Measurements from ENCODE around the gene PARN. TPM values are rescaled to one million over a fixed set of nuclear protein-coding genes. Genes with fewer than 3 reads are reported as not detected.
"Not testable (repeated sequence)": the region's sequence is repeated elsewhere in the genome, so short reads cannot be mapped to it uniquely, and the experiment has no call there.

The PARN gene
- total and polyA plus RNA-seq, 4 donors: 12.3 to 44.4 (median 25.2) TPM

DNA sequence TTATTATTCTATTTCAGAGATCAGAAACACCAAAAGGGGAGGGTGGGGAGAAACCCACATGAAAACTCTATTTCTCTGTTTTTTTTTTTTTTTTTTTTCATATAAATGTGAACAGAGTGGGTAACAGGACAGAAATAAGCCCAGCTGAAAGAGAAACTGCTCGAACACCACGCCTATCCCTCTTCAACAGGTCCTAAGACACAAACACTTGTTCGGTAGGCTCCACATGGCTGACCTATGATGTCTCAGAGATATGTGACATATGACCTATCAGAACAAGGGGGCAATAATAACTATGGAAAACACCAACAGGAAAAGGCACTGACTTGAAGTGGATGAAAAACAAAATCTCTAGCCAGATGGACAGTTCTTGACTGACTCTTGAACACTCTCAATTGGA is 44.8 kb downstream of the PARN start:
- DNase-seq (no peak), ATAC-seq (ENCODE audit: insufficient read depth, low FRiP score) (no peak)
- Histone ChIP-seq H3K4me1 (ENCODE audit: control insufficient read depth in 5 of 5, insufficient read depth in 5 of 5, low read length in 5 of 5) (no peaks in the 10 kb centered on the region), H3K27ac (ENCODE audit: low read depth in 1 of 2, low read length in 1 of 2) (no peak overlapping the region), H3K27me3 (ENCODE audit: control insufficient read depth in 3 of 3, insufficient read depth in 3 of 3, low read length in 2 of 3) (no peaks in the 10 kb centered on the region), H3K4me3 (no peak overlapping the region), H3K36me3 (ENCODE audit: control insufficient read depth in 4 of 4, insufficient read depth in 4 of 4, low read length in 4 of 4) (peaks cover 21 to 35% (median 28%) of the 10 kb centered on the region in 4 donors), H3K9me3 (ENCODE audit: control insufficient read depth in 4 of 4, insufficient read depth in 3 of 4, low read length in 3 of 4) (no peaks in the 10 kb centered on the region), H3K9ac (ENCODE audit: insufficient read depth in 1 of 2, low read length in 2 of 2) (no peak overlapping the region)
- TF ChIP-seq, protein P1, sequence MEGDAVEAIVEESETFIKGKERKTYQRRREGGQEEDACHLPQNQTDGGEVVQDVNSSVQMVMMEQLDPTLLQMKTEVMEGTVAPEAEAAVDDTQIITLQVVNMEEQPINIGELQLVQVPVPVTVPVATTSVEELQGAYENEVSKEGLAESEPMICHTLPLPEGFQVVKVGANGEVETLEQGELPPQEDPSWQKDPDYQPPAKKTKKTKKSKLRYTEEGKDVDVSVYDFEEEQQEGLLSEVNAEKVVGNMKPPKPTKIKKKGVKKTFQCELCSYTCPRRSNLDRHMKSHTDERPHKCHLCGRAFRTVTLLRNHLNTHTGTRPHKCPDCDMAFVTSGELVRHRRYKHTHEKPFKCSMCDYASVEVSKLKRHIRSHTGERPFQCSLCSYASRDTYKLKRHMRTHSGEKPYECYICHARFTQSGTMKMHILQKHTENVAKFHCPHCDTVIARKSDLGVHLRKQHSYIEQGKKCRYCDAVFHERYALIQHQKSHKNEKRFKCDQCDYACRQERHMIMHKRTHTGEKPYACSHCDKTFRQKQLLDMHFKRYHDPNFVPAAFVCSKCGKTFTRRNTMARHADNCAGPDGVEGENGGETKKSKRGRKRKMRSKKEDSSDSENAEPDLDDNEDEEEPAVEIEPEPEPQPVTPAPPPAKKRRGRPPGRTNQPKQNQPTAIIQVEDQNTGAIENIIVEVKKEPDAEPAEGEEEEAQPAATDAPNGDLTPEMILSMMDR (IDR thresholded peaks at IDR 0.05; ENCODE audit: control extremely low read depth, extremely low read depth): no peak
- 70 to 84% methylated on average over 3 of the region's 3 CpGs for WGBS, 2 donors

DNA sequence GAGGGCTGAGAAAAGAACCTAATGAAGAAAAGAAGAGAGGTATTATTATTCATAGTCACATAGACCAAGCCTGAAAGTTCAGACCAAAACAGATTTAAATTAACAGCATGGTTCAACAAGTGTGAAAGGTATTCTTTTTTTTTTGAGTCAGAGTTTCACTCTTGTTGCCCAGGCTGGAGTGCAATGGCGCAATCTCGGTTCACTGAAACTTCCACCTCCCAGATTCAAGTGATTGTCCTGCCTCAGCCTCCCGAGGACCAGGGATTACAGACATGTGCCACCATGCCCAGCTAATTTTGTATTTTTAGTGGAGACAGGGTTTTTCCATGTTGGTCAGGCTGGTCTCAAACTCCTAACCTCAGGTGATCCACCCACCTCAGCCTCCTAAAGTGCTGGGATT is 49.1 kb downstream of the PARN start:
- not testable (repeated sequence) for H3K4me1 ChIP-seq (ENCODE audit: control insufficient read depth in 5 of 5, insufficient read depth in 5 of 5, low read length in 5 of 5); DNase-seq; H3K4me3 ChIP-seq; ATAC-seq (ENCODE audit: insufficient read depth, low FRiP score); H3K27me3 ChIP-seq (ENCODE audit: control insufficient read depth in 3 of 3, insufficient read depth in 3 of 3, low read length in 2 of 3); H3K27ac ChIP-seq (ENCODE audit: low read depth in 1 of 2, low read length in 1 of 2); H3K9ac ChIP-seq (ENCODE audit: insufficient read depth in 1 of 2, low read length in 2 of 2); H3K9me3 ChIP-seq (ENCODE audit: control insufficient read depth in 4 of 4, insufficient read depth in 3 of 4, low read length in 3 of 4)
- peaks cover 10 to 30% (median 21%) of the 10 kb centered on the region in 4 donors for H3K36me3 ChIP-seq (ENCODE audit: control insufficient read depth in 4 of 4, insufficient read depth in 4 of 4, low read length in 4 of 4)
- whole genome bisulfite sequencing, 2 donors: 78 to 91% methylated on average over 3 of the region's 3 CpGs

- Histone ChIP-seq H3K4me3 (no peak overlapping the region), H3K4me1 (ENCODE audit: control insufficient read depth in 5 of 5, insufficient read depth in 5 of 5, low read length in 5 of 5) (no peaks in the 10 kb centered on the region), H3K27ac (ENCODE audit: low read depth in 1 of 2, low read length in 1 of 2) (no peak overlapping the region), H3K36me3 (ENCODE audit: control insufficient read depth in 4 of 4, insufficient read depth in 4 of 4, low read length in 4 of 4) (peaks cover 8 to 34% (median 23%) of the 10 kb centered on the region in 4 donors), H3K9ac (ENCODE audit: insufficient read depth in 1 of 2, low read length in 2 of 2) (no peak overlapping the region), H3K27me3 (ENCODE audit: control insufficient read depth in 3 of 3, insufficient read depth in 3 of 3, low read length in 2 of 3) (no peaks in the 10 kb centered on the region), H3K9me3 (ENCODE audit: control insufficient read depth in 4 of 4, insufficient read depth in 3 of 4, low read length in 3 of 4) (no peaks in the 10 kb centered on the region)
- WGBS, 2 donors: 62 to 83% methylated on average over 2 of the region's 2 CpGs
- TF ChIP-seq, protein P1 (IDR thresholded peaks at IDR 0.05; ENCODE audit: control extremely low read depth, extremely low read depth): no peak
- ATAC-seq (ENCODE audit: insufficient read depth, low FRiP score): no peak
- no peak for DNase-seq
Measured at GRCh38 chr16:14579266-14579665, 50.8 kb downstream of the PARN start.

DNA sequence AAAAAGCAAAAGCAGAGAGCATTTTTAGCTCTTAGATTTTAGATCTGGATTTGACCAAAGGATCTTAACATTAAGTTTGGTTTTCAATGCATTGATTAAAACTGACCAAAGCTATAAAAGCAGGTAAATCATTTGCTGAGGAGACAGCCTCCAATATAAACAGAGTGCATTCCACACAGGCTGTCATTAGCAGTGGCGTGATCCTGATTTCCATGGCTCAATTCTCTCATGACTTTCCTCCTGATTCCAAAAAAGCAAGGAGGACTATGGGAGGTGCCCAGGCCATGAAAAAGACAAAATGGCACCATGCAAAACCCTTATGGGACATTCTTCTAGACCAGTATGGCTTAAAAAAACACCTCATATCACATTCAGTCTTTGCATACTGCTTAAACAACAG is 53.5 kb downstream of the PARN start:
- H3K4me1 ChIP-seq (ENCODE audit: control insufficient read depth in 5 of 5, insufficient read depth in 5 of 5, low read length in 5 of 5): peaks cover 0 to 2% (median 0%) of the 10 kb centered on the region in 5 donors
- H3K27me3 ChIP-seq (ENCODE audit: control insufficient read depth in 3 of 3, insufficient read depth in 3 of 3, low read length in 2 of 3): no peaks in the 10 kb centered on the region
- no peak overlapping the region for H3K9ac ChIP-seq (ENCODE audit: insufficient read depth in 1 of 2, low read length in 2 of 2)
- 89 to 100% methylated on average over 1 of the region's 1 CpG for WGBS, 2 donors
- ATAC-seq (ENCODE audit: insufficient read depth, low FRiP score) (no peak), DNase-seq (no peak)
- TF ChIP-seq, protein P1 (IDR thresholded peaks at IDR 0.05; ENCODE audit: control extremely low read depth, extremely low read depth): no peak
- no peaks in the 10 kb centered on the region for H3K9me3 ChIP-seq (ENCODE audit: control insufficient read depth in 4 of 4, insufficient read depth in 3 of 4, low read length in 3 of 4)
- H3K36me3 ChIP-seq (ENCODE audit: control insufficient read depth in 4 of 4, insufficient read depth in 4 of 4, low read length in 4 of 4): peaks cover 2 to 24% (median 14%) of the 10 kb centered on the region in 4 donors
- no peak overlapping the region for H3K27ac ChIP-seq (ENCODE audit: low read depth in 1 of 2, low read length in 1 of 2)
- H3K4me3 ChIP-seq: no peak overlapping the region

All from lung (tissue), 12 donors.